GM13977 (cell line): ENCODE measurements around the gene TMEM170B.

Experiments
- DNase-seq: peaks from one replicate; pipeline ENCODE4 v3.0.0; 2012; ENCODE audit warnings: low spot score
- CTCF ChIP-seq: IDR thresholded peaks from 2 replicates; pipeline ENCODE4 v1.5.1; 2012; ENCODE audit warnings: mild to moderate bottlenecking, control low read depth; ENCODE audit not compliant: insufficient read depth; ENCODE audit errors: extremely low read depth, missing control alignments
- in situ Hi-C: fragments of 300-500 bp; cut with MboI; formaldehyde crosslinking; loops from one replicate; pipeline ENCODE4 v1.12.0; 2022; ENCODE audit warnings: low sequenced_read_pairs, low pct_unique_long_range_greater_than_20kb, mixed read lengths, inconsistent platforms; ENCODE audit not compliant: unreplicated experiment

Gene TMEM170B

DNA sequence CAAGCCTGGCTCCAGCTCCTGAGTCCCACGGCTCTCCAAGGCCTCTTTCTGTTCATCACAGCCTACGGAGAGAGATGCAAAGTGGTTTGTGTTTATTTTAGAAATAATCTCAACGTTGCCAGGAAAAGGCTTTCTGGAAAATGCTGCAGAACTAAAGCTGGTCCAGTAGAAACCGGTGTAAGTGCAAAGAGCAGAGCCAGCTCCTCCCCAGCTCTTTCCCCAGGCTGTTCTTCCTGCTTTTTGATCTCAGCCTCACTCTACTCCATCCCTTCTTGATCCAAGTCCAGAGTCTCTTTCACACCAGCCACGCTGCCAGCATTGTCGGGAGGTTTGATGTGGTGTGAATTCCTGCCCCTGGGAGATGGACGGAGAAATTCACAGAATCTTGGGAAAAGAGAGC lies 69.8 kb downstream of the TMEM170B start:
- in situ Hi-C loops = no loop called here
- no peak for TF ChIP-seq CTCF
- DNase-seq = no peak

DNA sequence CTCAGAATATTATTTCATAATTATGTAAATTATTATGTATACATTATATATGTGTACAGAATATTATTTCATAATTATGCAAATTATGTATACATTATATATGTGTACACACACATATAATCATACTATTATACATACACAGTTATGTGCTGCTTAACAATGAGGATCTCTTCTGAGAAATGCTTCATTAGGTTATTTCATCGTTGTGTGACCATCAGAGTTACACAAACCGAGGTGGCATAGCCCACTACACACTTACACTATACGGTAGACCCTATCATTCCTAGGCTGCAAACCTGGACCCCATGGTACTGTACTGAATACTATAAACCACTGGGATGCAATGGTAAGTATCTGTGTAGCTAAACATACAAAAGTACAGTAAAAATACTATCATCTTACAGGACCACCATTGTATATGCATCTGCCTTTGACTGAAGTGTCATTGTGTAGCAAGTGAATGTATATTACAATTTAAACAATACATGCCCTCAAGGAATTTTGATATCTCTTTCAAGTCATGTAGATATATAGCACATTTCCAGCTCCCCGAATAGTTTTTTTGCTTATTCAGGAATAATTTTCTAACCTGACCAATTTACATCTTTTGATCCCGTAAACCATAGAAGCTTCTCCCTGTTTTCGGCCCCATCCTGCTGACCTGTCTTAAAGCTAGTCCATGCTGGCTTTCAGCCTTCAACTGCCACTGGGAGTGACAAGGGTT lies 71.2 kb downstream of the TMEM170B start:
- in situ Hi-C loops = no loop called here
- no peak for TF ChIP-seq CTCF

GRCh38 chr6:11609324-11610071 lies 71.9 kb downstream of the TMEM170B start:
- no peak for DNase-seq
- TF ChIP-seq CTCF = no peak
- in situ Hi-C loops = no loop called here

More for the DNA sequence above, 71.2 kb downstream of the TMEM170B start:
- DNase-seq = no peak

GRCh38 chr6:11613336-11613735 lies 75.8 kb downstream of the TMEM170B start:
- in situ Hi-C loops = no loop called here
- no peak for TF ChIP-seq CTCF
- no peak for DNase-seq

DNA sequence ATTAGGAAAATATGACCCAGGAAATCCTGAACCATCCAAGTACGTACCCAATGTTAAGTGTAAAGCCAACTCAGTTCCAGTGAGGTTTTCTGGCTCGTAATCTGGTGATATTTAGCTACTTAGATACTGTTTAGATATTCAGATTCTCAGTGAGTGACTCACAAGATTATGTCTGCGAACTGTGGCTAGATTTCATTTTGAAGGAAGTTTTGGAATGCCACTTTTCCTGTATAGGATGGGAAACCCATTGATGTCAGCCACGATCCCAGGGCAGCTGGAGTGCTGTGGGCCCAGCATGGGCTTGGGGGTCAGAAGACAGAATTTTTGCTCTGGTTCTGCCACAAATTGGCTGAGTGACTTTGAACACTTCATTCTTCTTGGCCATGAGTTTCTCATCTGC lies 76.3 kb downstream of the TMEM170B start:
- in situ Hi-C loops = no loop called here
- TF ChIP-seq CTCF = no peak

GRCh38 chr6:11614534-11615213 lies 77.1 kb downstream of the TMEM170B start:
- DNase-seq = no peak
- TF ChIP-seq CTCF = no peak
- in situ Hi-C loops = no loop called here

More for the DNA sequence above, 76.3 kb downstream of the TMEM170B start:
- DNase-seq = no peak
